HG02852 (cell line): ENCODE data around the gene CASS4.
A peak's percentile ranks its signal among the peaks of the same experiment; 100 is the strongest.

Experiments
- ATAC-seq: cut with Tn5 transposase; IDR thresholded peaks from one replicate; pipeline ENCODE4 v1.9.1; 2021; ENCODE audit warnings: mild to moderate bottlenecking, moderate library complexity; ENCODE audit not compliant: unreplicated experiment

CASS4 gene

DNA sequence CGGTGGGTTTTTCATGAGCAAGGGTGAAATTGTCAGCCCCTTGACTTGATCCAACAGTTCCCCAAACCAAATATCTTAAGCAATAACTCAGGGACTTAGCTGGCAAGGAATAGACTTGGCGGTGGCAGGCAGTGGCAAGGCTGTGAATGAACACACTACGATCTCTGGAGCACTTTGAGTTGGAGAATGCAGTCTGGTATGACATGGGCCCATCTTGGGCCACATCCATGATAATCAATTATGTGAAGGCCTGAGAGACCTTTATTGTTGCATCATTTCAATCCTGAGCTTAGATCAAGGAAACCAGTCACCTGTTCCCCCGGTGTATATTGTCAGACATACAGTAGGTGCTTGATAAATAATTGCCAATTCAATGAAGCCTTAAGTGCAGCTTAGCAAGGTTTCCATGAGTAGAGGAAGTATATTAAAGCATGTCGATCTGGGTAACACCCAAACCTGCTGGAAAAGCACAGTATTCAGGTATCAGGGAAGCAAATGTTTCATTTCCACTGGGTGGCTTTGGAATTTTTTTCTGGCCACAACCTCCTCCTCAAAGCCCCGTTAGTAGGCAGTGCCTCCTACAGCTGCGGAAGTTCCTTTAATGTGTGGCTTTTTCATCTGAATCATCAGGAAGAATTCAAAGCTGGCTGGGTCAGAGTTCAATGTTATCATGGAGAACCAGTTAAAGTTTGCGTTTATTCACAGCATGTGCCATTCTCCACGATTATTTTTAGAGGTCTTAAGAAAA, 10.2 kb downstream of the CASS4 start:
- ATAC-seq, result no peak

DNA sequence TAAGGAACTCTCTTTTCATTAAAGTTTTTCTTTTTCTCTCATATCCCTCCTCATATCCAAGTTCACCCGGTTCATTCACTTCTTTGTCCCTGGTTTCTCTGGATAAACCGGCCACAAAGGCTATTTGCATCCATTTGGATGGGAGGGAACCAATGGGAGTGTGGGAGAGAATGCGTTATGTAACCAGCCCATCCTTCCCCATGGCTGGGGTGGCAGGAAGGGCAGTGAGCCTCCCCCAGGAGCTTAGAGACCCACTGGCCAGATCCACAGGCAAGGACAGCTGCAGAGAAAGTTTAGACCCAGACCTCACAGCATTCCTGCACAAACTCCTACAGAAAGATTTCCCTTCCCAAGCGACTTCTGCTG, 10.7 kb downstream of the CASS4 start:
- ATAC-seq, result no peak

DNA sequence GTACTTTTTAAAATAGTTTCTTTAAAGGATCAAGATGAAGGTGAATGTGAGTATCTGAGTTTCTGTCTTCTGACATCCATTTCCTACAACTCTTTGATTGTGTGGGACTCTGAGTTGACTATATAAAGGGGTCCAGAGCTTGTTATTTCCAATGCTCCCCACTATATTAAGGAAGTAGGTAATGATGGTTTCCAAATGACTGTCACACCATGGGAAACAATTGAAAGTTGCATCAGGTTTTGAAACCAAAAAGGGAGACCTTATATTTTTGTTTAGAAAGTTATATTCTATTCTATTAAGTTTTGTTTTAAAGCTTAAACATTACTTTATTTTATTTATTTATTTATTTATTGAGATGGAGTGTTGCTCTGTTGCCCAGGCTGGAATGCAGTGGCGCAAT, 11.2 kb downstream of the CASS4 start:
- ATAC-seq, result no peak

DNA sequence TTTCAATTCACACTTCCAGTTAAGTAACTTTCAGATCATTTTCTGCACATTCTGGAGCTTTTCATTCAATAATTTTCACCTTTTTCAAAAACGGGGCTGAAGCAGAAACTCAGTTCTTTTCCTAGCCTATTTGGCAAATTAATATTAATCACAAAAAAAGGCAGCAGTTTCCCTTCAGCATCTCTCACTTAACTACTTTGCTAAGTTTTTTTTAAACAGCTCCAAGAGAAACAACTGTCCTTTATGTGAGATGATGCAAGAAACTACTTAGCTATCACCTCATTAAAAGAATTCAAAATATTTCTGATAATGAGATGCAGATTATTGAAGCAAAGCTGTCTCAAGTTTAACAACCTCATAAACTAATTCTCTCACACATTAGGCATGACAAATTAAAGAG, 11.8 kb downstream of the CASS4 start:
- no peak for ATAC-seq

DNA sequence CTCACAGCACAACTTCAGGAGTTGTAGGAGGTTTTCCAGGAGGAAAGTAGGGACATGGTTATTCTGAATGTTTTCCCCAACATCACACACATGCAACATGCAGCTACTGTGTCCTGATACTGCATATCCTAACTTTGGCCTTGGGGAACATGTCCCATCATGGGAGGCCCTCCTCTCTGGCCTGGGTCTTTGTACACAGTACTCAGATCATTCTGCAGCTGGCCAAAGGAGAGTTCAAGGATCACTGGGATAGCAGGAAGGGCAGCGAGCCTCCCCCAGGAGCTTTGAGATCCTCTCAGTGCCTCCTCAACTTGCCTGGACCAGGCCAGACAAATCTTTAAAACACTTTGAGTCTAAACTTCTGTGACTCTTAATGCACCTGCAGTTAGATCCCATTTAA, 12.9 kb downstream of the CASS4 start:
- no peak for ATAC-seq

DNA sequence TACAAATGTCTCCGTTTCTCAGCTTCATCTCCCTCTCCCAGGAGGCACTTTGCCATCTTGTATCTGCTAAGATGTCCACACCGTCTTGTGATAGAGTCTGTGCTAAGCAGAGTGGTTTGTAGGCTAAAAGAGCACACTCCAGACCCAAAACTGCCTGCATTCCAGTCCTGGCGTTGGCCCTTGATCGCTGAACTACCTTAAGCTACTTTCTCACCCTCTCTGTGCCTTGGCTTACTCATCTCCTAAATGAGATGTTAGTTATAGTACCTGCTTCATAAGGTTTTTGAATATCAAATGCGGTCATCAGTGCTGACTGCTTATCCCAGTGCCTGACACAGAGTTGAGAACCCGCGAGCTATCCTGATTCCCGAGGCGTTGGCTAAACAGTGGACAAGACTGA, 14.0 kb downstream of the CASS4 start:
- ATAC-seq, result no peak

DNA sequence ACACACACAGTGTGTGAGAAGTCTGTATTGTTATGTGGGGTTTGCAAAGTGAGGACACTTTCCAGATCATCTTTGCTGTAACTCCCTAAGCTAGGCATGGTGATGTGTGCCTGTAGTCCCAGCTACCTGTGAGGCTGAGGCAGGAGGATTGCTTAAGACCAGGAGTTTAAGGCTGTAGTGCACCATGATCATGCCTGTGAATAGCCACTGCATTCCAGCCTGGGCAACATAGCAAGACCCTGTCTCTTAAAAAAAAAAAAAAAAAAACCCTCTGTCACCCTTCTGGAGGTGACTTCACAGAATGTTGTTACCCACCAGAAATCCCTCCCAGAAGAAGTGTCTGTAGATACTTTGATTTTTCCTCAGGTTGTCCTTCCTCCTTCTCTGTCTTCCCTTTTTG, 14.9 kb downstream of the CASS4 start:
- no peak for ATAC-seq

DNA sequence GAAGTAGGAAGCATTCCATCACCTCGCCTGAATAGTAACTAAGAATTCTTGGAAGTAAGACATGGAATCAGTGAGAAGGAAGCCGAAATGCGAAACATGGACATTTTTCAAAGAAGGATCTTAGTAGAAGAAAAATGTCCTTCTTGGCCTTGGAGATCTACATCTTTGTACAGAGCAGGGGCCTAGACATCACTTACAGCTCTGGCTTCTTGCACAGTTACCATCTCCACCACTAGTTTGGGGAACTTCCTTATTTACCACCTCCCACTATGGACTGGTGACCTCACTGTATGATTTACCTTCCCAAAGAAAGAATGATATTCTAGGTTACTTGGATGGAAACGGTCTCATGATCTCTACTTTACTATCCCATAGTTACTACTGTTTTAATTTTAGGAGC, 15.7 kb downstream of the CASS4 start:
- ATAC-seq, result no peak

DNA sequence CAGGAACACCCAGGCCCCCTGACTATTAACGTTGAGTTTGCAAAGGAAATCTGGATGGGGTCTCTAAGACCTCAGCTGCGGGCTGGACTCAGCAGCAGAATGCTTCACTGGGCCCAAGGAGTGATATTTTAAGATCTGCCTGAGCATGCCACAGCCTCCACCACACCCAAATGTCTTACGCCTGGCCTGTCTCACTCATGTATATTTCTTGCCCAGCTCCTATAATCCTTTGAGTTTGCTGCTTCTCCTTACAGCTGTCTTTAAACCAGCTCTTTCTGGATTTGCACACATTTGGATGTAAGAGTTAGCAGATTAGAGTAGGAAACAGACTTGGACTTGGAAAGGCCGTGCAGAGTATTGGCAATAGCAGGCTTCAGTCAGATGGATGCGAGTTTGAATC, 16.4 kb downstream of the CASS4 start:
- ATAC-seq, result no peak

DNA sequence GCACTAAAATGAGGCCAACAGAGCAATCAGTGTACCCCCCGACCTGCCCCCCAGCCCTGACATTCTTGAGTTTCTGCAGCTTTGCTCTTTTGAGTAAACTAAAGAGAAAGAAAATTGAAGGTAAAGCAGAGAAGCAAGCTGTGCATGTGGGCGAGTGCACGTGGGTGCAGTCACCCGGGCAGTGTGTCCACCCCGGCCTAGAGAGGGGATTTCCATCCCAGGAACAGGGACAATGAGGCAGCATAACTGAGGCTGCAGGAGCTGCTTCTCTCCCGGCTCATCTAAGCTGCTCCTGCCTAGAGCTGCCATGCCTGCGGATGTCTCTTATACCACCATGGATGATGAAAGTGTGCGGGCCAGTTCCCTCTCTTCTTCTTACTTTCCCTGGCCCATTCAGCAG, 16.8 kb downstream of the CASS4 start:
- no peak for ATAC-seq

DNA sequence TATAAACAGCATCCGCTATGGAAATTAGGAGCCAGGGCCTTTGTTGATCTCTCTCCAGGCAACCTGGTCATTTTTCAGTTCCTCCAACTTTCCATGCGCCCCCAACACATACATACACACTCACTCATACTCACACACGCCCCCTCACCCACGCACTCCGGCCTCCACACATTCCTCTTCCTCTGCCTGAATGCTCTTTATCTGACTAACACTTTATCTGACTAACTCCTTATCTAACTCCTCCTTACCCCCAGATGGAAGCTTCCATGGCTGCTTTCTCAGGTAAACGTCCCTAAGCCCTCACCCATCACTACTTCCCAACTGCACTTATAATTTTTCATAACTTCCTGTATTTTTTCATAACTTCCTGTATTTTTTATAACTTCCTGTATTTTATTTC, 17.4 kb downstream of the CASS4 start:
- ATAC-seq, result no peak

DNA sequence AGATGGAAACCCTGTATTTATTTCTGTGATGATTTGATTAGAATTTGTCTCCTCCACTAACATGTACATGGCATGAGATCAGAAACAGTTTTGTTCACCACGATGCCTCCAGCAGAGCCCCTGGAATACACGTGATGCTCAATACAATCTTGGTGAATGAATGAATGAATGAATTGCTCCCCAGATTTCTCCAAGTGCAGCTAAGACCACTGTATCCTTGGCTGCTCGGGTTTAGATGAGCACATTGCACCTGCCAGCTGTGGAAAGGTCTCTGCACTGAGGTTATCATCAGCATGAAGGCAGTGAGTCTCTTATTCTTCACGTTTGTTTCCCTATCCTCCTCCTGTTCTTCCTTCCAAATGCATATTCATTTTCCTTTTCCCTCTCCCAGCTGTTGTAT, 17.9 kb downstream of the CASS4 start:
- ATAC-seq, result no peak

DNA sequence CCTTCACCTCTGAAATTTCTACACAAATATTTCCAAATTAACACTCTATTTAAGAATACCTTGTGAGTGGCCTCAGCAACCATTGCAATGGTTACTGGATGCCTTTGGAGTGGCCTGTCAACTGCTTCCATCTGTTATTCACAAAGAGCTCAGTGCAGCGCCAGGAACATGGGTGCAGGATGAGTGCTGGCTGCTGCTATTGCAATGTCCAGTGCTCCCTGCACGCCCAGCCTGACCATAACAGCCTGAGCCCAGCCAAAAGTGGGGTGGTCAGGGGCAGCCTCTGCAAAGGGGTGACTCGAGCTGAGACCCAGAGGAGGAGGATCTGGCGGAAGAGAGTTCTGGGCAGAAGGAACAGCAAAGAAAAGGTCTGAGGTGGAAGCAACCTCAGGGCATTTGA, 18.4 kb downstream of the CASS4 start:
- ATAC-seq, result no peak

DNA sequence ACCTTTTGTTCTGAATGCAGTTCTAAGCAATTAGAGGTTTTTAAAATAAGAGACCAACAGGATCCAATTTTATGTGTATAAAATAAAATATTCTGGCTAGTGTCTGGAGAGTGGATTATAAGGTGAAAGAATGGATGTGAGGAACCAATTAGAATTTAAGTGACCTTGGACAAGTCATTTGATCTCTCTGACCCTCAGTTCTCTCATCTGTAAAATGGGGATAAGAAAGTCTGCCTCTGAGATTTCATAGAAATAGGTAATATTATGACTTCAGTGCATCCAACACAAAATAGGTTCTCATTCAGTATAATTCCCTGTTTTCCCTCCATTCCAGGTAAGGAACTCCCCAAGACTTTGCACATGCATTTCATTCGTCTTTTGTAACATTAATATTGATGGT, 18.9 kb downstream of the CASS4 start:
- ATAC-seq, result no peak

DNA sequence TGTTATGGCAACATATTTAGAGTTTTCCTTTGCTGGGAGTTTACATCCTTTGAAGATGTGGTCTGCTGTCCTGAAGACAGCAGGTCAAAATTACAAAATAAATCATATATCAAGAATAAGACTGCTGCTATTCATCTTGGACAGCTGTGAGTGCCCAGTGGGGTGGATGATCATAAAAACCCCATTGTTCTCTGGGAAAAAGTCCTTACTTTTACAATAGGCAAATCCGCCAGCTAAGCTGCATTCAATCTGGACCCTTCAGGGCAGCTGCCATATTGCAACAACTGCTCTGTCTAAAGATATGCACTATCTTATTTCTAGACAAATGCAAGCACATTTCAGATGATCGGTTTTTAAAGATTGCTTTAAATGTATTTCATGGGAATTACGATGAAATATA, 19.4 kb downstream of the CASS4 start:
- no peak for ATAC-seq

DNA sequence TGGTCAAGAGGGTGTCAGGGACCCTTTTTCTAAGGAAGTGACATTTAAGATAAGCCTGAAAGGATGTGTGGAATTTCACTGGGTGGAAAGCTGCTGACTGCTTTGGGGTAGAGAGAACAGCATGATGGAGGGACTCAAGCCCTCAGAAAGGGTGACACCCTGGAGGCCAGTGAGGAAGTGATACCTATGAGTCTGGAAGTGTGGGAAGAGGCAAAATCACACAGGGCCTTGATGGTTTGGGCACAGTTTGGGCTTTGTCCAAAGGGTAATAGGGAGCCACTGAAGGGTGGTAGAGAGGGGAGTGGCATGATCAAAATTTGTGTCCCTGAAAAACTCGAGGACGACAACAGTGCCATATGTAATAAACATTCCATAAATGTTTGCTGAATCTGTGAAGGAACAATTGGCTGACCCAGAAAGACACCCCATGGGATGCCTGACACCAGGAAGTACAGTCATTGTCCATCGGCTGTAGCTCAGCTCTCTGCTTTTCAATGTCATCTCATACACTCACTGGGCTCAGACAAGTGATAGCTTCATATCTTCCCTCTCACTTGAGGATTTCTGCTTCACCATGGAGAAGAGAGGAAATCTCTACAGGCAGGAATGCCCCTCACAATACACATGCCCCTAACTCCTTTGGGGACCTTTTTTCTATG, 21.3 kb downstream of the CASS4 start:
- ATAC-seq, result no peak

DNA sequence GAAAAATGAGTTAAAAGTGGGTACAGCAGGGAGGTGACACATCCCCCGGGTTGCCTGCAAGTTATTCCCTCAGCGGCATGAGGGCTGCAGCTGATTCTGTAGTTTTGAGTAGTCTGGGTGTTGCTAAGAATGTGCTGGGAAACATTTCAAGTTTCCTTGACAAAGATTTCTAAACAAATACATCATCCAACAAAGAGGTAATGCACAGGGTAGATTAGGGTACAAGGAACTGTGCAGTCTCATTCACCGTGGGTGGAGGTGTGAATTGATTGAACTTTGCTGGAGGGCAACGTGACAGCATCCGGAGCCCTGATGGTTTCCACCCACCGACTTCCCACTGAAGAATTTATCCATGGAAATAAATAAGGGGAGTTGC, 21.8 kb downstream of the CASS4 start:
- ATAC-seq, result no peak

DNA sequence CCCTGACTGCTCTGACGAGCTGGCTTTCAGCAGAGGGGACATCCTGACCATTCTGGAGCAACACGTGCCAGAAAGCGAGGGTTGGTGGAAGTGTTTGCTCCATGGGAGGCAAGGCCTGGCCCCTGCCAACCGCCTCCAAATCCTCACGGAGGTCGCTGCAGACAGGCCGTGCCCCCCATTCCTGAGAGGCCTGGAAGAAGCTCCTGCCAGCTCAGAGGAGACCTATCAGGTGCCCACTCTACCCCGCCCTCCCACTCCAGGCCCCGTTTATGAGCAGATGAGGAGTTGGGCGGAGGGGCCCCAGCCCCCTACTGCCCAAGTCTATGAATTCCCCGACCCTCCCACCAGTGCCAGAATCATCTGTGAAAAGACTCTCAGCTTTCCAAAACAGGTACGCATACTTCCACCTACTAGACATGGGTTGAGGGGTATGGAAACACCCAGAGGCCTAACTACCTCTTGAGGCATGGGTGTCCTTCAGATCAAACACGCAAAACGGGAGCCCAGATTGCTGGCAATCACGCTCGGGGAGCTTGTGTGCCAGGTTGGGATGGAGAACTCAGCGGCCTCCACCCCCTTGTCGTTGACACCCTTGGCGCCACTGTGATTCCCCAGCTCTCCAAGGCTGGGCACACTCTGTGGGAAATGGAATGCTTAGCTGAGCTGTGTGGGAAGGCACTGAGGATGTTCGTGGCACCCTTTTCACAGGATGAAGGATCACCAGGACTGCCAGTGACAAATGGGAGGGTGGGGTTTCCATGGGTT, 25.3 kb downstream of the CASS4 start:
- no peak for ATAC-seq

DNA sequence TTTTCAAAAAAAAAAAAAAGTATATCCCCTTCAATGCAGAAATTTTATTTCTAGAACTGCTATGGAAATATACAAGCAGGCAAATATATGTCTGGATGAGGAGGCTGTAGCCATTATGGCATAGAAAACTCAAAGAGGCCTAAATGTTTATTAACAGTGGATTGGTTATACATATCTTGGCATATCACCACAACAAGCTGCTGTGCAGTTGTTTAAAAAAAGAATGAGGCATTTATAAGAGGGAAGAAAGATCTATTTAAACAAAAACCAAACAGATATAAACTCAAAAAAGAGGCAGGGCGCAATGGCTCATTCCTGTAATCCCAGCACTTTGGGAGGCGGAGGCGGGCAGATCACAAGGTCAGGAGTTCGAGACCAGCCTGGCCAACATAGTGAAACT, 26.2 kb downstream of the CASS4 start:
- no peak for ATAC-seq

DNA sequence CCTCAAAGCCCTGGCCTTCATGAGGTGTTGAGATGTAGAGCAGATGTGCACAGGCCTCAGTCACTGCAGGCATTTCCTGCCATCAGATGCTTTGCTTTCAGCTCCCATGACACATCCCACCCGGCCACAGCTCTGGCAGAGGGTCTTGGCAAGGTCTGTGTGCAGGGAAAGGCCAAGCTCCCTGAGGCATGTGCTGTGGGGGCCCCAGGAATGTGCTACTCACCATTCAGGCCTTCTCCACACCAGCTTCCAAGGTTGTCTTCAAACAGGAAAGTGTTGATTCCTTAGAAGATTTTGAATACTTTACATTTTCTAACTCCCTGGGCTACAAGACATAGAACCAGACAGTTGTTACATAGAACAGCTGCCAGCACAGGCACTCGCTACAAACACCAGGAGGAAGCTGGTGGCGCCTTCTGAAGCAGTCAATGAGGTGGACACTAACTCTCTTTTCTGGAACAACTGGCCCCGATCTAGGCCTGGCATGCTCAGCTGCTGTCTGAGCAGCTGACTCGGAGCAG, 27.8 kb downstream of the CASS4 start:
- ATAC-seq, result no peak

DNA sequence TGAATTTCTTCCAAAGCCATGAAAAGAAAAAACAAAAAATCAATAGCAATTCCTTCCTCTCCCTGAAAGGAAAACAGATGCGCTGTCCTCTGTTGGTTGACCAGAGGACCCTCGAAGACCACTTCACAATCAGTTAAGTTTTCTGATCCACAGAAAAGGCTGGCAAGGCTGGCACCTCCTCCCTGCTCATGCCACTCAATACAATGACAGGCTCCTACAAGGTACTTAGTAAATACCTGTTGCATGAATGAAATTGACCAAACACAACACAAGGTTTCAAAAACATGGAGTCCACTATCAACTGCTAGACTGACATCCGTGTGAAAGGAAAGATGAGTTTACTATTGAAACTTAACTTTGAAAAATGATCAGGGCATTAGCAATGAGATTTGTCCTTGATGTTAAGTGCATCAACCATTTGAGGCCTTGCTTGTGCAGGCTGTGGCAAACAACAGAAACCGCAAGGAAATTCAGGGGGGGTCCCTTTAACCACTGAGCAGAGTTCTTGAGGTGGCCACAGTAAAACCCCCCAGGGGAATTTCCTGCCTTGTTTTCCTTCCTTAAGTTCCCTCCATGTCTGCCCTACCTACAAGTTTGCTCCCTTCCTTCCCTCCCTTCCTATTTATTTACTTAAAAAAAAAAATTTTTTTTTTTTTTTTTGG, 28.4 kb downstream of the CASS4 start:
- peak; percentile 77 for ATAC-seq
